ENCODE measurements around the gene COLEC12. TPM values are rescaled to one million over a fixed set of nuclear protein-coding genes. Genes with fewer than 3 reads are reported as not detected.
"Not testable (repeated sequence)": the region's sequence is repeated elsewhere in the genome, so short reads cannot be mapped to it uniquely, and the experiment has no call there.

Gene COLEC12
- total RNA-seq, 3 donors from 2014 or later (not counting 1 experiment from before 2014, with no cell fraction given) = not detected

GRCh38 chr18:312415-312814 is 188.1 kb downstream of the COLEC12 start:
- no peaks in the 10 kb centered on the region for H3K36me3 ChIP-seq (ENCODE audit: control insufficient read depth, insufficient read depth, low read length)
- H3K4me1 ChIP-seq (ENCODE audit: control insufficient read depth, insufficient read depth, low read length) = no peaks in the 10 kb centered on the region
- H3K9me3 ChIP-seq (ENCODE audit: control insufficient read depth, insufficient read depth, low read length) = no peaks in the 10 kb centered on the region
- H3K27ac Mint-ChIP-seq = no peak overlapping the region
- H3K4me1 Mint-ChIP-seq = no peaks in the 10 kb centered on the region
- no peaks in the 10 kb centered on the region for H3K36me3 Mint-ChIP-seq
- no peak overlapping the region for H3K4me3 ChIP-seq (ENCODE audit: low read length)
- H3K4me3 Mint-ChIP-seq = no peak overlapping the region
- TF ChIP-seq, protein P1, sequence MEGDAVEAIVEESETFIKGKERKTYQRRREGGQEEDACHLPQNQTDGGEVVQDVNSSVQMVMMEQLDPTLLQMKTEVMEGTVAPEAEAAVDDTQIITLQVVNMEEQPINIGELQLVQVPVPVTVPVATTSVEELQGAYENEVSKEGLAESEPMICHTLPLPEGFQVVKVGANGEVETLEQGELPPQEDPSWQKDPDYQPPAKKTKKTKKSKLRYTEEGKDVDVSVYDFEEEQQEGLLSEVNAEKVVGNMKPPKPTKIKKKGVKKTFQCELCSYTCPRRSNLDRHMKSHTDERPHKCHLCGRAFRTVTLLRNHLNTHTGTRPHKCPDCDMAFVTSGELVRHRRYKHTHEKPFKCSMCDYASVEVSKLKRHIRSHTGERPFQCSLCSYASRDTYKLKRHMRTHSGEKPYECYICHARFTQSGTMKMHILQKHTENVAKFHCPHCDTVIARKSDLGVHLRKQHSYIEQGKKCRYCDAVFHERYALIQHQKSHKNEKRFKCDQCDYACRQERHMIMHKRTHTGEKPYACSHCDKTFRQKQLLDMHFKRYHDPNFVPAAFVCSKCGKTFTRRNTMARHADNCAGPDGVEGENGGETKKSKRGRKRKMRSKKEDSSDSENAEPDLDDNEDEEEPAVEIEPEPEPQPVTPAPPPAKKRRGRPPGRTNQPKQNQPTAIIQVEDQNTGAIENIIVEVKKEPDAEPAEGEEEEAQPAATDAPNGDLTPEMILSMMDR (IDR thresholded peaks at IDR 0.05) = no peak
- intact Hi-C loops (cut with micrococcal nuclease) = no loop called here
- ATAC-seq (no peak), DNase-seq (no peak)
- 98% methylated on average over 3 of the region's 4 CpGs for WGBS (ENCODE audit: insufficient coverage)
- H3K27me3 ChIP-seq (ENCODE audit: control insufficient read depth, insufficient read depth, low read length) = no peaks in the 10 kb centered on the region
- no peak overlapping the region for H3K27ac ChIP-seq (ENCODE audit: low read length)
- peaks cover 6 to 28% of the 10 kb centered on the region in 2 donors for H3K27me3 Mint-ChIP-seq (ENCODE audit: low read depth in 2 of 2)
- H3K9me3 Mint-ChIP-seq = no peaks in the 10 kb centered on the region

- H3K36me3 ChIP-seq (ENCODE audit: control insufficient read depth, insufficient read depth, low read length) = no peaks in the 10 kb centered on the region
- no peaks in the 10 kb centered on the region for H3K4me1 ChIP-seq (ENCODE audit: control insufficient read depth, insufficient read depth, low read length)
- H3K27ac Mint-ChIP-seq = no peak overlapping the region
- H3K27me3 ChIP-seq (ENCODE audit: control insufficient read depth, insufficient read depth, low read length) = no peaks in the 10 kb centered on the region
- DNase-seq (no peak), ATAC-seq (no peak)
- intact Hi-C loops (cut with micrococcal nuclease) = no loop called here
- TF ChIP-seq, protein P1 (IDR thresholded peaks at IDR 0.05) = no peak
- H3K27me3 Mint-ChIP-seq (ENCODE audit: low read depth in 2 of 2) = peaks cover 4 to 31% of the 10 kb centered on the region in 2 donors
- H3K36me3 Mint-ChIP-seq = no peaks in the 10 kb centered on the region
- no peaks in the 10 kb centered on the region for H3K4me1 Mint-ChIP-seq
- H3K4me3 Mint-ChIP-seq = no peak overlapping the region
- no peaks in the 10 kb centered on the region for H3K9me3 Mint-ChIP-seq
- H3K9me3 ChIP-seq (ENCODE audit: control insufficient read depth, insufficient read depth, low read length) = no peaks in the 10 kb centered on the region
- H3K4me3 ChIP-seq (ENCODE audit: low read length) = no peak overlapping the region
- no peak overlapping the region for H3K27ac ChIP-seq (ENCODE audit: low read length)
Measured at GRCh38 chr18:310042-310441, 190.5 kb downstream of the COLEC12 start.

DNA sequence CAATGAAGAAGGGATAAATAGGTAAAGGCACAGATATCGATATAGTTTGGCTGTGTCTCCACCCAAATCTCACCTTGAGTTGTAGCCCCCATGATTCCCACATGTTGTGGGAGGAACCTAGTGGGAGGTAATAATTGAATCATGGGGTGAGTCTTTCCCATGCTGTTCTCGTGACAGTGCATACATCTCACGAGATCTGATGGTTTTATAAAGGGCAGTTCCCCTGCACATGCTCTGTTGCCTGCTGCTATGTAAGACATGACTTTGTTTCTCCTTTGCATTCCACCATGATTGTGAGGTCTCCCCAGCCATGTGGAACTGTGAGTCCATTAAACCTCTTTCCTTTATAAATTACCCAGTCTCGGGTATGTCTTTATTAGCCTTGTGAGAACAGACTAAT is 192.4 kb downstream of the COLEC12 start:
- DNase-seq; H3K4me1 ChIP-seq (ENCODE audit: control insufficient read depth, insufficient read depth, low read length); H3K27me3 ChIP-seq (ENCODE audit: control insufficient read depth, insufficient read depth, low read length); H3K4me1 Mint-ChIP-seq; ATAC-seq; H3K9me3 ChIP-seq (ENCODE audit: control insufficient read depth, insufficient read depth, low read length); H3K4me3 ChIP-seq (ENCODE audit: low read length); H3K4me3 Mint-ChIP-seq; H3K36me3 ChIP-seq (ENCODE audit: control insufficient read depth, insufficient read depth, low read length); intact Hi-C loops (cut with micrococcal nuclease); H3K27ac Mint-ChIP-seq; H3K9me3 Mint-ChIP-seq; H3K27ac ChIP-seq (ENCODE audit: low read length); H3K36me3 Mint-ChIP-seq: not testable (repeated sequence)
- 92% methylated on average over 3 of the region's 4 CpGs for WGBS (ENCODE audit: insufficient coverage)
- peaks cover 7 to 31% of the 10 kb centered on the region in 2 donors for H3K27me3 Mint-ChIP-seq (ENCODE audit: low read depth in 2 of 2)

DNA sequence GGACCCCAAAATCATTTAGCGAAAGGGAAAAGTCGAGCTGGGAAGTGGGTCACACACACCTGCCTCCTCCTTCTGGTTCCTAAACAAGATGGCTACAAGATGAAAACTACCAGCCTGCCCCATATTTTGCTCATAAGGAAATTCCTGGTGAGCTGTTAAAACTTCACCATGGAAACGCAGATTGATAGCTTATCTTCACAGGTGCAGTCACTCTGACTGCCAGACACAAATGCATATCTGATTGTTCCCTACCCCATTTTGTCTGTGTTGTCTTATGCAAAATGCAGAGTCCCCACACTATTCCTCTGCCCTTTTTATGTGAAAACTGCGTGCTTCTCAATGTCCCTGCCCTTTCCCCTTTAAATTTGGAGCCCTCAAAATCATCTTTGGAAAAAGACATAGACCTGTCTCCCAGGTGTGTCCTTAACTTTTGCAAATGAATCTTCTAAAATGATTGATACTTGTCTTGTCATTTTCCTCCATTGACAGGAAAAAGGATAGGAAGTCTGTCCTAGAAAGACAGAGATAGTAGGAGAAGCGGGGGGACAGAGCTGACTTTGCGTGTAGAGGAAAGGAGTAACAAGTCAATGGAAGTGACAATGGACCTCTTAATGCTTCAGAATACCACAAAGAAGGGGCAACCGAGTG is 193.8 kb downstream of the COLEC12 start:
- no peak for DNase-seq
- TF ChIP-seq, protein P1 (IDR thresholded peaks at IDR 0.05) = no peak
- no peak overlapping the region for H3K27ac ChIP-seq (ENCODE audit: low read length)
- intact Hi-C loops (cut with micrococcal nuclease) = no loop called here
- H3K9me3 ChIP-seq (ENCODE audit: control insufficient read depth, insufficient read depth, low read length) = no peaks in the 10 kb centered on the region
- Mint-ChIP-seq H3K27me3 (ENCODE audit: low read depth in 2 of 2) (peaks cover 7 to 36% of the 10 kb centered on the region in 2 donors), H3K27ac (no peak overlapping the region), H3K9me3 (no peaks in the 10 kb centered on the region), H3K36me3 (no peaks in the 10 kb centered on the region), H3K4me3 (no peak overlapping the region), H3K4me1 (no peaks in the 10 kb centered on the region)
- no peaks in the 10 kb centered on the region for H3K36me3 ChIP-seq (ENCODE audit: control insufficient read depth, insufficient read depth, low read length)
- WGBS (ENCODE audit: insufficient coverage) = 93% methylated on average over 7 of the region's 7 CpGs
- no peaks in the 10 kb centered on the region for H3K27me3 ChIP-seq (ENCODE audit: control insufficient read depth, insufficient read depth, low read length)
- no peaks in the 10 kb centered on the region for H3K4me1 ChIP-seq (ENCODE audit: control insufficient read depth, insufficient read depth, low read length)
- ATAC-seq = no peak
- H3K4me3 ChIP-seq (ENCODE audit: low read length) = no peak overlapping the region
